ENCODE data around the gene ADAMTS2.

DNA sequence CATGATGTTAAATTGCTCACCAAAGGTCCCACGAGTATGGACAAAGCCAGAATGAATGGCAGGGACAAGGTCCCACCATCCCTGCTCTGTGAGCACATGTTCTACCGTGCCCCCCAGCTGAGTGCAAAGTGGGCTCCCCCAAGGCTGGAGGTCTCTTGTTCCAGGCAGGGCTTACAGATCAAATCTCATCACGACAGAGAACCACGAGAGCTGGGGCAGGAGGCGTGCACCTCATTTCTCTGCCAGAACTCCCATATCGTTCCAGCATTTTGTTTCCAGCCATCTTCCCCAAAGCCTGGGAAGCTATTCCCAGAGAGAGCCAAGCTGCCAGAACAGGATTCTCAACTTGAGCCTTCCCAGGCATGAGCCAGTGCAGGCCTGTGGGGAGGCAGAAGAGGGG lies 176.6 kb downstream of the ADAMTS2 start:
- TF ChIP-seq, protein P1, sequence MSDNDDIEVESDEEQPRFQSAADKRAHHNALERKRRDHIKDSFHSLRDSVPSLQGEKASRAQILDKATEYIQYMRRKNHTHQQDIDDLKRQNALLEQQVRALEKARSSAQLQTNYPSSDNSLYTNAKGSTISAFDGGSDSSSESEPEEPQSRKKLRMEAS (IDR thresholded peaks at IDR 0.05), result no peak
- TF ChIP-seq SIN3A (IDR thresholded peaks at IDR 0.05; ENCODE audit: low read depth) (no peak), EZH2phosphoT487 (IDR thresholded peaks at IDR 0.05; ENCODE audit: borderline replicate concordance) (no peak), YY1 (IDR thresholded peaks at IDR 0.05; ENCODE audit: extremely low read depth, insufficient replicate concordance, low read depth, low read length) (no peak)
- TF ChIP-seq, protein P2, sequence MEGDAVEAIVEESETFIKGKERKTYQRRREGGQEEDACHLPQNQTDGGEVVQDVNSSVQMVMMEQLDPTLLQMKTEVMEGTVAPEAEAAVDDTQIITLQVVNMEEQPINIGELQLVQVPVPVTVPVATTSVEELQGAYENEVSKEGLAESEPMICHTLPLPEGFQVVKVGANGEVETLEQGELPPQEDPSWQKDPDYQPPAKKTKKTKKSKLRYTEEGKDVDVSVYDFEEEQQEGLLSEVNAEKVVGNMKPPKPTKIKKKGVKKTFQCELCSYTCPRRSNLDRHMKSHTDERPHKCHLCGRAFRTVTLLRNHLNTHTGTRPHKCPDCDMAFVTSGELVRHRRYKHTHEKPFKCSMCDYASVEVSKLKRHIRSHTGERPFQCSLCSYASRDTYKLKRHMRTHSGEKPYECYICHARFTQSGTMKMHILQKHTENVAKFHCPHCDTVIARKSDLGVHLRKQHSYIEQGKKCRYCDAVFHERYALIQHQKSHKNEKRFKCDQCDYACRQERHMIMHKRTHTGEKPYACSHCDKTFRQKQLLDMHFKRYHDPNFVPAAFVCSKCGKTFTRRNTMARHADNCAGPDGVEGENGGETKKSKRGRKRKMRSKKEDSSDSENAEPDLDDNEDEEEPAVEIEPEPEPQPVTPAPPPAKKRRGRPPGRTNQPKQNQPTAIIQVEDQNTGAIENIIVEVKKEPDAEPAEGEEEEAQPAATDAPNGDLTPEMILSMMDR (IDR thresholded peaks at IDR 0.05 in 2 of 3, conservative IDR thresholded peaks at IDR 0.05 in 1 of 3; ENCODE audit: borderline replicate concordance in 1 of 3, insufficient read depth in 1 of 3, low read depth in 2 of 3, low read length in 2 of 3), result no peak

All from HCT116 (cell line).